Spleen (tissue), 3 donors: Measurements from ENCODE around the gene CCDC106.
A peak's percentile ranks its signal among the peaks of the same experiment; 100 is the strongest.

Experiments used
- POLR2A ChIP-seq, 3 donors: fragments of 450-650 bp; IDR thresholded peaks; one replicate each; pipeline ENCODE4 v1.5.1; 2017; ENCODE audit warnings: antibody characterized with exemption in 3 of 3, mild to moderate bottlenecking in 1 of 3
- POLR2AphosphoS5 ChIP-seq, 3 donors: sonication (generic); formaldehyde crosslinking; IDR thresholded peaks; one replicate each; pipeline ENCODE4 v1.5.1; 2017; ENCODE audit warnings: antibody characterized with exemption in 3 of 3

DNA sequence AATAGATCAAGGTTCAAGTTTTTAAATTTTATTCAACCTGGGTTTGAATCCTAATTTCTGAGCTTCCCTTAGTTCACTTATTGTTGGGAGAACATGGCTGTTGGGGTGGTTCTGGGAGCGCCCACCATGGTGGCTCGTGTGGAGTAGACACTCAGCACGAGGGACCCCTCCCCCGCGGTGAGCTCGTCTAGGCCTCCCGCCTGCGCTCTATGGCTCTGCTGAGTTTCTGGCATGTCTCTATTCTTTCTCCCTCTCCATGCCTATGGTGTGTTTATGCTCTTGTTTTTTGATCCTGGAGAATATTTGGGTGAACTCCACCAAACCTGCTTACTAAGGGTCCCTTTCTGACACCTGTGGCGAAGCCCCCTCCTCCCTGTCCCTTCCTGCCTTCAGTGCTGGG, 25.5 kb downstream of the CCDC106 start:
- TF ChIP-seq POLR2A (IDR thresholded peaks at IDR 0.05) (no peak), POLR2AphosphoS5 (IDR thresholded peaks at IDR 0.05) (peak in 1 of 3 donors; percentile 24)
